ENCODE data around the gene AXIN1. TPM values are rescaled to one million over a fixed set of nuclear protein-coding genes. Genes with fewer than 3 reads are reported as not detected.

Gene AXIN1, protein sequence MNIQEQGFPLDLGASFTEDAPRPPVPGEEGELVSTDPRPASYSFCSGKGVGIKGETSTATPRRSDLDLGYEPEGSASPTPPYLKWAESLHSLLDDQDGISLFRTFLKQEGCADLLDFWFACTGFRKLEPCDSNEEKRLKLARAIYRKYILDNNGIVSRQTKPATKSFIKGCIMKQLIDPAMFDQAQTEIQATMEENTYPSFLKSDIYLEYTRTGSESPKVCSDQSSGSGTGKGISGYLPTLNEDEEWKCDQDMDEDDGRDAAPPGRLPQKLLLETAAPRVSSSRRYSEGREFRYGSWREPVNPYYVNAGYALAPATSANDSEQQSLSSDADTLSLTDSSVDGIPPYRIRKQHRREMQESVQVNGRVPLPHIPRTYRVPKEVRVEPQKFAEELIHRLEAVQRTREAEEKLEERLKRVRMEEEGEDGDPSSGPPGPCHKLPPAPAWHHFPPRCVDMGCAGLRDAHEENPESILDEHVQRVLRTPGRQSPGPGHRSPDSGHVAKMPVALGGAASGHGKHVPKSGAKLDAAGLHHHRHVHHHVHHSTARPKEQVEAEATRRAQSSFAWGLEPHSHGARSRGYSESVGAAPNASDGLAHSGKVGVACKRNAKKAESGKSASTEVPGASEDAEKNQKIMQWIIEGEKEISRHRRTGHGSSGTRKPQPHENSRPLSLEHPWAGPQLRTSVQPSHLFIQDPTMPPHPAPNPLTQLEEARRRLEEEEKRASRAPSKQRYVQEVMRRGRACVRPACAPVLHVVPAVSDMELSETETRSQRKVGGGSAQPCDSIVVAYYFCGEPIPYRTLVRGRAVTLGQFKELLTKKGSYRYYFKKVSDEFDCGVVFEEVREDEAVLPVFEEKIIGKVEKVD
- 49.0 and 49.5 TPM in 2 replicates for total RNA-seq

- FAIRE-seq: no peak
- TF ChIP-seq, protein P1, sequence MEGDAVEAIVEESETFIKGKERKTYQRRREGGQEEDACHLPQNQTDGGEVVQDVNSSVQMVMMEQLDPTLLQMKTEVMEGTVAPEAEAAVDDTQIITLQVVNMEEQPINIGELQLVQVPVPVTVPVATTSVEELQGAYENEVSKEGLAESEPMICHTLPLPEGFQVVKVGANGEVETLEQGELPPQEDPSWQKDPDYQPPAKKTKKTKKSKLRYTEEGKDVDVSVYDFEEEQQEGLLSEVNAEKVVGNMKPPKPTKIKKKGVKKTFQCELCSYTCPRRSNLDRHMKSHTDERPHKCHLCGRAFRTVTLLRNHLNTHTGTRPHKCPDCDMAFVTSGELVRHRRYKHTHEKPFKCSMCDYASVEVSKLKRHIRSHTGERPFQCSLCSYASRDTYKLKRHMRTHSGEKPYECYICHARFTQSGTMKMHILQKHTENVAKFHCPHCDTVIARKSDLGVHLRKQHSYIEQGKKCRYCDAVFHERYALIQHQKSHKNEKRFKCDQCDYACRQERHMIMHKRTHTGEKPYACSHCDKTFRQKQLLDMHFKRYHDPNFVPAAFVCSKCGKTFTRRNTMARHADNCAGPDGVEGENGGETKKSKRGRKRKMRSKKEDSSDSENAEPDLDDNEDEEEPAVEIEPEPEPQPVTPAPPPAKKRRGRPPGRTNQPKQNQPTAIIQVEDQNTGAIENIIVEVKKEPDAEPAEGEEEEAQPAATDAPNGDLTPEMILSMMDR (IDR thresholded peaks at IDR 0.05; ENCODE audit: insufficient read depth, low read length, severe bottlenecking): peak; percentile 46
- peaks cover 3% of the 10 kb centered on the region for H3K36me3 ChIP-seq (ENCODE audit: control insufficient read depth, insufficient read depth, low read length)
- H3K27me3 ChIP-seq (ENCODE audit: control insufficient read depth, insufficient read depth, low read length): no peaks in the 10 kb centered on the region
- H3K4me3 ChIP-seq (ENCODE audit: low read depth, low read length): peak within 1 kb of the TSS; percentile 62
- peak; percentile 80 for DNase-seq (ENCODE audit: low read depth)
These were observed at the start of gene AXIN1 for GRCh38 chr16:352547-353403. TSS of gene AXIN1 (minus strand) at chr16:352723. CDS start at chr16:347025, 5,698 bp downstream.

- H3K36me3 ChIP-seq (ENCODE audit: control insufficient read depth, insufficient read depth, low read length): peaks cover 4% of the 10 kb centered on the region
- FAIRE-seq (no peak), DNase-seq (ENCODE audit: low read depth) (peak; percentile 67)
- no peaks in the 10 kb centered on the region for H3K27me3 ChIP-seq (ENCODE audit: control insufficient read depth, insufficient read depth, low read length)
- peak within 1 kb of the TSS; percentile 86 for H3K4me3 ChIP-seq (ENCODE audit: low read depth, low read length)
- TF ChIP-seq, protein P1 (IDR thresholded peaks at IDR 0.05; ENCODE audit: insufficient read depth, low read length, severe bottlenecking): peak; percentile 73
These were observed 49.2 kb upstream of the AXIN1 start, which contains the start of gene DECR2 for GRCh38 chr16:401468-402348. TSS of gene DECR2 (plus strand) at chr16:401885. CDS start at chr16:401964, 79 bp downstream.

DNA sequence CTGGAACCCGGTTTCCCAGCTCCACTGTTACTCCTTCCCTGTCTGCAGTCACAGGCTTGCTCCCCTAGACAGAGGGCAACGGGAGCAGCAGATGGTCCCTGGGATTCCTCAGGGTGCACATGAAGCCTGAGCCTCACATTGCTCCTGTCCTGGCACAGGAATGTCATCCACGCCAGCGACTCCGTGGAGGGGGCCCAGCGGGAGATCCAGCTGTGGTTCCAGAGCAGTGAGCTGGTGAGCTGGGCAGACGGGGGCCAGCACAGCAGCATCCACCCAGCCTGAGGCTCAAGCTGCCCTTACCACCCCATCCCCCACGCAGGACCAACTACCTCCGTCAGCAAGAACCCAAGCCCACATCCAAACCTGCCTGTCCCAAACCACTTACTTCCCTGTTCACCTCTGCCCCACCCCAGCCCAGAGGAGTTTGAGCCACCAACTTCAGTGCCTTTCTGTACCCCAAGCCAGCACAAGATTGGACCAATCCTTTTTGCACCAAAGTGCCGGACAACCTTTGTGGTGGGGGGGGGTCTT is 47.6 kb upstream of the AXIN1 start:
- TF ChIP-seq, protein P1 (IDR thresholded peaks at IDR 0.05; ENCODE audit: insufficient read depth, low read length, severe bottlenecking): no peak
- FAIRE-seq: no peak
- H3K27me3 ChIP-seq (ENCODE audit: control insufficient read depth, insufficient read depth, low read length): no peaks in the 10 kb centered on the region
- H3K4me3 ChIP-seq (ENCODE audit: low read depth, low read length): no peak overlapping the region
- DNase-seq (ENCODE audit: low read depth): no peak
- H3K36me3 ChIP-seq (ENCODE audit: control insufficient read depth, insufficient read depth, low read length): peaks cover 4% of the 10 kb centered on the region

GRCh38 chr16:399340-400019 is 47.0 kb upstream of the AXIN1 start:
- Histone ChIP-seq H3K27me3 (ENCODE audit: control insufficient read depth, insufficient read depth, low read length) (no peaks in the 10 kb centered on the region), H3K36me3 (ENCODE audit: control insufficient read depth, insufficient read depth, low read length) (peaks cover 4% of the 10 kb centered on the region), H3K4me3 (ENCODE audit: low read depth, low read length) (no peak overlapping the region)
- TF ChIP-seq, protein P1 (IDR thresholded peaks at IDR 0.05; ENCODE audit: insufficient read depth, low read length, severe bottlenecking): no peak
- DNase-seq (ENCODE audit: low read depth) (no peak), FAIRE-seq (no peak)
